K562 (cell line): ENCODE results near the gene PPIE. TPM values are rescaled to one million over a fixed set of nuclear protein-coding genes. Genes with fewer than 3 reads are reported as not detected.
A peak's percentile ranks its signal among the peaks of the same experiment; 100 is the strongest.

Experiments used
- HNRNPH1 ChIP-seq: fragments of 200-400 bp; formaldehyde crosslinking; optimal IDR thresholded peaks from 2 replicates; pipeline ENCODE3; 2017; ENCODE audit warnings: low read depth, mild to moderate bottlenecking, low read length, moderate library complexity
- ILK ChIP-seq: fragments of 450-650 bp; IDR thresholded peaks from 2 replicates; pipeline ENCODE4 v1.6.1; 2016; ENCODE audit warnings: missing genetic modification characterization, low read depth, mild to moderate bottlenecking, missing compliant biosample characterization, moderate library complexity, borderline replicate concordance
- MECOM ChIP-seq: fragments of 250-450 bp; sonication (Bioruptor Pico); IDR thresholded peaks from 2 replicates; pipeline ENCODE4 v1.8.0; 2022; ENCODE audit warnings: inconsistent platforms
- MLX ChIP-seq, 2 experiments: fragments of 450-650 bp in 1 of 2; sonication (generic) in 1 of 2; formaldehyde crosslinking; conservative IDR thresholded peaks; 2 replicates each; pipeline versions ENCODE4 v1.4.0 to v1.8.1; 2020 to 2022; ENCODE audit warnings: mild to moderate bottlenecking in 1 of 2, missing genetic modification reagents in 1 of 2
- NFIC ChIP-seq: fragments of 450-650 bp; IDR thresholded peaks from 2 replicates; pipeline ENCODE4 v1.6.1; 2017; ENCODE audit warnings: mild to moderate bottlenecking, inconsistent platforms
- PBX2 ChIP-seq, 2 experiments: IDR thresholded peaks in 1 of 2; conservative IDR thresholded peaks in 1 of 2; 2 replicates each; pipeline ENCODE4 v1.6.1; 2016; ENCODE audit warnings: low read depth in 2 of 2, mild to moderate bottlenecking in 1 of 2, missing compliant biosample characterization in 1 of 2, missing genetic modification characterization in 1 of 2, moderate library complexity in 1 of 2
- SNAPC5 ChIP-seq: fragments of 250-450 bp; sonication (Bioruptor Pico); IDR thresholded peaks from 2 replicates; pipeline ENCODE4 v1.8.0; 2021; ENCODE audit warnings: moderate library complexity, mild to moderate bottlenecking, inconsistent platforms
- SRSF3 ChIP-seq: fragments of 200-400 bp; formaldehyde crosslinking; IDR thresholded peaks from 2 replicates; pipeline ENCODE4 v1.6.1; 2016; ENCODE audit warnings: mild to moderate bottlenecking, low read length, moderate library complexity; ENCODE audit not compliant: insufficient read depth
- ZBTB26 ChIP-seq: fragments of 450-650 bp; formaldehyde crosslinking; IDR thresholded peaks from 2 replicates; pipeline ENCODE4 v1.4.0; 2022; ENCODE audit warnings: missing genetic modification characterization
- ZBTB40 ChIP-seq, 2 experiments: fragments of 450-650 bp in 1 of 2; sonication (generic) in 1 of 2; formaldehyde crosslinking in 1 of 2; IDR thresholded peaks; 2 replicates each; pipeline versions ENCODE4 v1.7.1 to v1.9.0; 2016 to 2022; ENCODE audit warnings: inconsistent platforms in 1 of 2, mild to moderate bottlenecking in 1 of 2, missing genetic modification reagents in 1 of 2
- ZBTB8A ChIP-seq: fragments of 450-650 bp; IDR thresholded peaks from 2 replicates; pipeline ENCODE4 v1.6.1; 2018; ENCODE audit warnings: mild to moderate bottlenecking, moderate library complexity; ENCODE audit not compliant: partially characterized antibody
- ZNF134 ChIP-seq: fragments of 250-450 bp; sonication (Bioruptor Pico); conservative IDR thresholded peaks from 2 replicates; pipeline ENCODE4 v1.4.0; 2020
- ZNF778 ChIP-seq: fragments of 450-650 bp; formaldehyde crosslinking; IDR thresholded peaks from 2 replicates; pipeline ENCODE4 v1.4.0; 2020; ENCODE audit warnings: mild to moderate bottlenecking, moderate library complexity
- polyA plus RNA-seq, 8 experiments: library from polyadenylated mRNA; depleted of rRNA in 4 of 8; stranded (reverse) in 5 of 8; unstranded in 3 of 8; fragments of >200 nt; fragmentation: Nextera tagmentation in 2 of 8; fragmentation: Illumina TruSeq in 1 of 8; extraction: Ambion mirVana in 2 of 8; extraction: Trizol in 1 of 8; gene quantifications; 2 replicates each; pipeline versions ENCODE4 v1.2.1 to v1.2.3, GENCODE V29; 2011 to 2014; ENCODE audit warnings: inconsistent platforms in 1 of 8, missing spikeins in 1 of 8
- total RNA-seq, 7 experiments: library from RNA; depleted of rRNA in 6 of 7; stranded (reverse); fragments of >200 nt in 6 of 7; fragmentation: Illumina TruSeq in 2 of 7; extraction: Trizol in 2 of 7; gene quantifications; 2 replicates each; pipeline versions ENCODE4 v1.2.1 to v1.2.3, GENCODE V29; 2011 to 2021; ENCODE audit warnings: low replicate concordance in 1 of 7

PPIE gene
- total and polyA plus RNA-seq, 9 of the 15 experiments (the other 6 are each of a cell fraction or from before 2014, with no cell fraction given), result 75.4 to 444 (median 131) TPM

GRCh38 chr1:39711966-39712340 is 26.7 kb upstream of the PPIE start (continued):
- 0 out of 2 replicates have a peak, but pooled peaks have one; percentile 47 for TF ChIP-seq ZBTB40 (IDR thresholded peaks at IDR 0.05)
- no peak for TF ChIP-seq ZBTB40 (CRISPR knock-in tag; IDR thresholded peaks at IDR 0.05)
- TF ChIP-seq ZNF134 (CRISPR knock-in tag), result no peak
- TF ChIP-seq ILK (tag), result no peak
- no peak for TF ChIP-seq MECOM (CRISPR knock-in tag)
- no peak for TF ChIP-seq ZBTB8A
- TF ChIP-seq ZNF778 (CRISPR knock-in tag), result no peak
- no peak for TF ChIP-seq PBX2 (CRISPR knock-in tag; IDR thresholded peaks at IDR 0.05; ENCODE audit: low read depth)
- TF ChIP-seq PBX2 (tag; conservative IDR thresholded peaks at IDR 0.05; ENCODE audit: low read depth), result no peak
- TF ChIP-seq SNAPC5 (CRISPR knock-in tag), result no peak
- no peak for TF ChIP-seq NFIC
- TF ChIP-seq HNRNPH1, result no peak
- TF ChIP-seq ZBTB26, result no peak
- no peak for TF ChIP-seq MLX (CRISPR knock-in tag; conservative IDR thresholded peaks at IDR 0.05)
- TF ChIP-seq SRSF3, result no peak
- TF ChIP-seq, all 486 proteins: peak for 9
